Epithelial cell of esophagus (primary cell): ENCODE results near the gene PDE11A.

Source experiments
- DNase-seq: peaks from one replicate; pipeline ENCODE4 v3.0.0; 2010; ENCODE audit warnings: low read depth
- H3K4me3 ChIP-seq: 2 replicates; pipeline ENCODE4 v1.5.1; 2011; ENCODE audit warnings: mild to moderate bottlenecking, low read length, control low read depth
- CTCF ChIP-seq: IDR thresholded peaks from 2 replicates; pipeline ENCODE4 v1.5.1; 2011; ENCODE audit warnings: low read depth, mild to moderate bottlenecking, low read length, control low read depth, inconsistent platforms; ENCODE audit not compliant: insufficient read depth; ENCODE audit errors: missing control alignments

Gene PDE11A

GRCh38 chr2:177678939-177679338 lies 393.6 kb downstream of the PDE11A start:
- no peak overlapping the region for H3K4me3 ChIP-seq
- TF ChIP-seq CTCF, result no peak
- no peak for DNase-seq

- no peak for TF ChIP-seq CTCF
- no peak for DNase-seq
- no peak overlapping the region for H3K4me3 ChIP-seq
These were observed 395.9 kb downstream of the PDE11A start for GRCh38 chr2:177676636-177677035.

GRCh38 chr2:177675825-177676224 lies 396.8 kb downstream of the PDE11A start:
- no peak for TF ChIP-seq CTCF
- H3K4me3 ChIP-seq, result no peak overlapping the region
- no peak for DNase-seq

GRCh38 chr2:177675350-177675821 lies 397.2 kb downstream of the PDE11A start:
- DNase-seq, result no peak
- H3K4me3 ChIP-seq, result no peak overlapping the region
- TF ChIP-seq CTCF, result no peak

- H3K4me3 ChIP-seq, result no peak overlapping the region
- no peak for DNase-seq
- no peak for TF ChIP-seq CTCF
These were observed 398.7 kb downstream of the PDE11A start for GRCh38 chr2:177673602-177674595.

- TF ChIP-seq CTCF, result no peak
- no peak overlapping the region for H3K4me3 ChIP-seq
- no peak for DNase-seq
These were observed 400.9 kb downstream of the PDE11A start for GRCh38 chr2:177671662-177672061.
